ENCODE data around the gene ZDHHC1.
A peak's percentile ranks its signal among the peaks of the same experiment; 100 is the strongest.

ZDHHC1 gene

GRCh38 chr16:67397036-67397801 is 19.1 kb downstream of the ZDHHC1 start:
- H3K4me3 ChIP-seq (ENCODE audit: low read depth, low read length) = no peak overlapping the region
- DNase-seq (ENCODE audit: low read depth) = no peak

- DNase-seq (ENCODE audit: low read depth) = peak; percentile 58
- no peak overlapping the region for H3K4me3 ChIP-seq (ENCODE audit: low read depth, low read length)
These were observed 19.9 kb downstream of the ZDHHC1 start for GRCh38 chr16:67396159-67397035.

- no peak overlapping the region for H3K4me3 ChIP-seq (ENCODE audit: low read depth, low read length)
- DNase-seq (ENCODE audit: low read depth) = no peak
These were observed 20.7 kb downstream of the ZDHHC1 start for GRCh38 chr16:67395458-67396158.

- no peak overlapping the region for H3K4me3 ChIP-seq (ENCODE audit: low read depth, low read length)
These were observed 21.2 kb downstream of the ZDHHC1 start for GRCh38 chr16:67395105-67395457.

GRCh38 chr16:67394155-67395104 is 21.8 kb downstream of the ZDHHC1 start:
- DNase-seq (ENCODE audit: low read depth) = no peak
- no peak overlapping the region for H3K4me3 ChIP-seq (ENCODE audit: low read depth, low read length)

More at GRCh38 chr16:67395105-67395457, 21.2 kb downstream of the ZDHHC1 start:
- no peak for DNase-seq (ENCODE audit: low read depth)

GRCh38 chr16:67393788-67394154 is 22.5 kb downstream of the ZDHHC1 start:
- H3K4me3 ChIP-seq (ENCODE audit: low read depth, low read length) = peak overlapping the region; percentile 39
- DNase-seq (ENCODE audit: low read depth) = no peak

GRCh38 chr16:67393111-67393787 is 23.0 kb downstream of the ZDHHC1 start, which contains the start of gene TPPP3:
TPPP3 (minus strand) TSS chr16:67393498; CDS start chr16:67391111, 2,387 bp downstream.
- DNase-seq (ENCODE audit: low read depth) = no peak
- H3K4me3 ChIP-seq (ENCODE audit: low read depth, low read length) = peak within 1 kb of the TSS; percentile 39

GRCh38 chr16:67392301-67393059 is 23.8 kb downstream of the ZDHHC1 start:
- DNase-seq (ENCODE audit: low read depth) = no peak

GRCh38 chr16:67391424-67392300 is 24.6 kb downstream of the ZDHHC1 start:
- no peak overlapping the region for H3K4me3 ChIP-seq (ENCODE audit: low read depth, low read length)
- no peak for DNase-seq (ENCODE audit: low read depth)

More at GRCh38 chr16:67392301-67393059, 23.8 kb downstream of the ZDHHC1 start:
- H3K4me3 ChIP-seq (ENCODE audit: low read depth, low read length) = peak overlapping the region; percentile 39

GRCh38 chr16:67390816-67391423 is 25.4 kb downstream of the ZDHHC1 start:
- H3K4me3 ChIP-seq (ENCODE audit: low read depth, low read length) = no peak overlapping the region
- DNase-seq (ENCODE audit: low read depth) = no peak

- no peak overlapping the region for H3K4me3 ChIP-seq (ENCODE audit: low read depth, low read length)
- no peak for DNase-seq (ENCODE audit: low read depth)
These were observed 26.1 kb downstream of the ZDHHC1 start for GRCh38 chr16:67389911-67390815.

- no peak for DNase-seq (ENCODE audit: low read depth)
- H3K4me3 ChIP-seq (ENCODE audit: low read depth, low read length) = no peak overlapping the region
These were observed 27.7 kb downstream of the ZDHHC1 start for GRCh38 chr16:67388591-67388990.

- no peak for DNase-seq (ENCODE audit: low read depth)
- H3K4me3 ChIP-seq (ENCODE audit: low read depth, low read length) = no peak overlapping the region
These were observed 28.1 kb downstream of the ZDHHC1 start for GRCh38 chr16:67388191-67388590.

- no peak for DNase-seq (ENCODE audit: low read depth)
- H3K4me3 ChIP-seq (ENCODE audit: low read depth, low read length) = no peak overlapping the region
These were observed 28.7 kb downstream of the ZDHHC1 start for GRCh38 chr16:67387479-67388079.

- no peak overlapping the region for H3K4me3 ChIP-seq (ENCODE audit: low read depth, low read length)
These were observed 29.3 kb downstream of the ZDHHC1 start for GRCh38 chr16:67386861-67387455.

More at GRCh38 chr16:67386861-67387455, 29.3 kb downstream of the ZDHHC1 start:
- no peak for DNase-seq (ENCODE audit: low read depth)
